Gastrocnemius medialis (tissue), 4 donors: Measurements from ENCODE around the gene PCDH9.

Source experiments
- POLR2A ChIP-seq, 2 donors: fragments of 450-650 bp; IDR thresholded peaks; one replicate each; pipeline ENCODE4 v1.6.1; 2017; ENCODE audit warnings: antibody characterized with exemption in 2 of 2, mild to moderate bottlenecking in 2 of 2, moderate library complexity in 2 of 2
- TF ChIP-seq, protein P1 (sequence below), 5 experiments: fragments of 450-650 bp in 3 of 5; fragments of 200-600 bp in 2 of 5; sonication (generic) in 2 of 5; IDR thresholded peaks in 4 of 5; conservative IDR thresholded peaks in 1 of 5; 1 replicate in 4 of 5; 2 replicates in 1 of 5; pipeline ENCODE4 v1.5.1; 2016 to 2019; ENCODE audit warnings: antibody characterized with exemption in 5 of 5, mild to moderate bottlenecking in 3 of 5, moderate library complexity in 3 of 5

- TF ChIP-seq, protein P1, sequence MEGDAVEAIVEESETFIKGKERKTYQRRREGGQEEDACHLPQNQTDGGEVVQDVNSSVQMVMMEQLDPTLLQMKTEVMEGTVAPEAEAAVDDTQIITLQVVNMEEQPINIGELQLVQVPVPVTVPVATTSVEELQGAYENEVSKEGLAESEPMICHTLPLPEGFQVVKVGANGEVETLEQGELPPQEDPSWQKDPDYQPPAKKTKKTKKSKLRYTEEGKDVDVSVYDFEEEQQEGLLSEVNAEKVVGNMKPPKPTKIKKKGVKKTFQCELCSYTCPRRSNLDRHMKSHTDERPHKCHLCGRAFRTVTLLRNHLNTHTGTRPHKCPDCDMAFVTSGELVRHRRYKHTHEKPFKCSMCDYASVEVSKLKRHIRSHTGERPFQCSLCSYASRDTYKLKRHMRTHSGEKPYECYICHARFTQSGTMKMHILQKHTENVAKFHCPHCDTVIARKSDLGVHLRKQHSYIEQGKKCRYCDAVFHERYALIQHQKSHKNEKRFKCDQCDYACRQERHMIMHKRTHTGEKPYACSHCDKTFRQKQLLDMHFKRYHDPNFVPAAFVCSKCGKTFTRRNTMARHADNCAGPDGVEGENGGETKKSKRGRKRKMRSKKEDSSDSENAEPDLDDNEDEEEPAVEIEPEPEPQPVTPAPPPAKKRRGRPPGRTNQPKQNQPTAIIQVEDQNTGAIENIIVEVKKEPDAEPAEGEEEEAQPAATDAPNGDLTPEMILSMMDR (IDR thresholded peaks at IDR 0.05 in 4 of 5, conservative IDR thresholded peaks at IDR 0.05 in 1 of 5): no peak
- no peak for TF ChIP-seq POLR2A (IDR thresholded peaks at IDR 0.05)
Measured at GRCh38 chr13:67158903-67159302, 71.2 kb downstream of the PCDH9 start.
